Amniotic epithelial cell (primary cell): Measurements from ENCODE around the gene CGAS.
A peak's percentile ranks its signal among the peaks of the same experiment; 100 is the strongest.
"Not testable (repeated sequence)": the region's sequence is repeated elsewhere in the genome, so short reads cannot be mapped to it uniquely, and the experiment has no call there.

Experiments
- DNase-seq: peaks from one replicate; pipeline ENCODE4 v3.0.0-alpha.2; 2010; ENCODE audit warnings: low read depth

Gene CGAS

DNA sequence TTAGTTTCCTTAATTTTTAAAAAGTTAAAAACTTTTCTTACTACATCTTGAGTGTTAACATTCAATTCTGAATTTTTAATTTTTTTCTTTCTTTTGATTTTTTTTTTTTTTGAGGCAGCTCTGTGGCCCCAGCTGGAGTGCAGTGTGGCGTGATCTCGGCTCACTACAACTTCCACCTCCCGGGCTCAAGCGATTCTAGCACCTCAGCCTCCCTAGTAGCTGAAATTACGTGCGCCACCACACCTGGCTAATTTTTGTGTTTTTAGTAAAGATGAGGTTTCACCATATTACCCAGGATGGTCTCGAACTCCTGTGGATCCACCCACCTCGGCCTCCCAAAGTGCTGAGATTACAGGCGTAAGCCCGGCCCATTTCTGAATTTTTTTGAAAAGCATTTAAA lies 56.2 kb downstream of the CGAS start:
- DNase-seq, result no peak

DNA sequence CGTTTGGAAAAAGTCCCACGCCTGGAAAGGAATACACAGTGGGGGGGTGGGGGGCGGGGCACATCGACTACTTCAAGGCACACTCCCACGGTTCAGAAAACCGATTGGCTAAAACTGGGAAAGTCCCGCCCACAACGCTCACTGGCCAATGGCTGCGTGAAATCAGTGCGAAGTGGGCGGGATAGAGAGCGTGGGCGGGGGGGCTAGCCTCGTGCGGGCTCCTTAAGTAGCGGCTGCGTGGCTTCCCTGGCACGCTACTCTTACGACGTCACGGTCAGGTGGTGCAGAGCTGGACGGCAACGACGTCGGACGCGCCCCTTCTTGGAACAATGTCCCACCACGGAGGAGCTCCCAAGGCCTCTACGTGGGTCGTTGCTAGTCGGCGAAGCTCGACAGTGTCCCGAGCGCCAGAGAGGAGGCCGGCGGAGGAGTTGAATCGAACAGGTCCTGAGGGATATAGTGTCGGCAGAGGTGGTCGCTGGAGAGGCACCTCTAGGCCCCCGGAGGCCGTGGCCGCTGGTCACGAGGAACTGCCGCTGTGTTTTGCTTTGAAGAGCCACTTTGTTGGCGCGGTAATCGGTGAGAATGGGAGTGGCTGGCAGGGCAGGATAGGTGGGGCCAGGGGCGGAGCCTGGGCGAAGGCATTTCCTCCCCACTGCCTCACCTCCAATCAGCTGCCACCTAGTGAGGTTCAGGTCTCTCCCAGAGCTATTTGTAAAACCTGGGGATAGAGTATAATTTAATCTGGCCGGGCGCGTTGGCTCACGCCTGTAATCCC lies 57.3 kb downstream of the CGAS start, which contains the start of gene DDX43:
TSS of gene DDX43 (plus strand) at position 252 of the 778 bp plus-strand sequence. CDS start at position 330, 78 bp downstream.
- peak; percentile 93 for DNase-seq

GRCh38 chr6:73393278-73393677 lies 58.8 kb downstream of the CGAS start:
- DNase-seq, result no peak

- not testable (repeated sequence) for DNase-seq
Measured at GRCh38 chr6:73392188-73392587, 59.9 kb downstream of the CGAS start.

GRCh38 chr6:73391675-73392074 lies 60.4 kb downstream of the CGAS start:
- DNase-seq, result no peak

DNA sequence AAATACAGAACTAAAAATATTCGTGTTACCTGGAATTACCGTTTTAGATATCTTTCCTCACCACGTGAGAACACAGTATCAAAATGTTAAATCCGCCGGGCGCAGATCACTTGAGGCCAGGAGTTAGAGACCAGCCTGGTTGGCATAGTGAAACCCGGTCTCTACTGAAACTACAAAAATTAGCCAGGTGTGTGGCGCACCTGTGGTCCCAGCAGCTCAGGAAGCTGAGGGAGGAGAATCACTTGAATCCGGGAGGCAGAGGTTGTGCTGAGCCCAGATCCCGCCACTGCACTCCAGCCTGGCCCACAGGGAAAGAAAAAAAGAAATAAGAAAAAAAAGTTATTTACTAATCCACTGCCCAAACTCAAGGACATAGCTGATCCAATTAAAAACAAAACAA lies 62.2 kb downstream of the CGAS start:
- no peak for DNase-seq

DNA sequence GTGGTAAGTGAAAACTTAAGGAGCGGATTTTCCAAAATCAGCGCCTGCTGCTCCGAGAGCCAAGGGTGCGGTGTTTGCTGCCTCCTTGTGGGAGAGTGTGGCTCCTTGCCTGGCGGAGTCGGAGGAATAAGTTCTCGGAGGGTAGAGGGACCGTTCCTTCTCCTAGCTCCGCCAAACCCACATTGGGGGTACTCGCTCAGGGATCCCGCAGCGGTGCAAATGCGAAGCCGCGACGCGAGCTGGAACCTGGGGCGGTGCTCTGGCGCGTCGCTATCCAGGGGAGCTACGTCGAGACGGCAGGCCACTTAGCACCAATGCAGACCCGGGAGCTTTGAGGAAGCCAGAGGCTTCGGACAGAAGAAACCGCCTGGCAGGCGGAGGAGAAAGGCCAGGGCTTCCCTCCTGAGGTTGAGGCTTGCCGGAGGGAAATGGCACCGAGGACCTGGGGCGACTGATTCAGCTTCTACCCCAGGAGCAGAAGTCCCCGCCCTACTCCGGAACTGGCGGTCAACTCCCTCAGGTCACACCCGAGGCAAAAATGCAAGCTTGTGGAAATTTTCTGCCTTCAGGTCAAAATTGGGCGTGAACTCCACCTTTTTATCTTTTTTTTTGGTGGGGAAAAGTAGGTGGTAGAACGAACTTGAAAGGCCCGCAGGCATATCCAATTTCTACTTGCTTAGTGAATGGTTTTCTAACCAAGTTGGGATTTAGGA lies 63.1 kb downstream of the CGAS start:
- peak; percentile 38 for DNase-seq

GRCh38 chr6:73388433-73388799 lies 63.7 kb downstream of the CGAS start:
- DNase-seq, result no peak

DNA sequence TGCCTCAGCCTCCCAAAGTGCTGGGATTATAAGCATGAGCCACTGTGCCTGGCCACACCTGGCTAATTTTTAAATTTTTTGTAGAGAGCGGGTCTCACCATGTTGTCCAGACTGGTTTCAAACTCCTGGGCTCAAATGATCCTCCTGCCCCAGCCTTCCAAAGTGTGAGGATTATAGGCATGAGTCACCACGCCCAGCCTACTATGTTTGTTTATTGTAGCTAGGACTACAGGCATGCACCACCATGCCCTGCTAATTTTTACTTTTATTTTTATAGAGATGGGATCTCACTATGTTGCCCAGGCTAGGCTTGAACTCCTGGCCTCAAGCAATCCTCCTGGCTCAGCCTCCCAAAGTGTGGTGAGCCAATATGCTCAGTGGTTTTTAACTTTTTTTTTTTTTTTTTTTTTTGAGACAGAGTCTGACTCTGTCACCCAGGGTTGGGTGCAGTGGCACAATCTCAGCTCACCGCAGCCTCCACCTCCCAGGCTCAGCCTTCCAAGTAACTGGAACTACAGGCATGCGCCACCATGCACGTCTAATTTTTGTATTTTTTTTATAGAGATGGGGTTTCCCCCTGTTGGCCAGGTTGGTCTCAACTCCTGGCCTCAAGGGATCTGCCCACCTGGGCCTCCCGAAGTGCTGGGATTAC lies 69.5 kb downstream of the CGAS start:
- no peak for DNase-seq

- DNase-seq, result not testable (repeated sequence)
Measured at GRCh38 chr6:73381531-73381930, 70.6 kb downstream of the CGAS start.

- peak; percentile 8 for DNase-seq
Measured at GRCh38 chr6:73377225-73377624, 74.9 kb downstream of the CGAS start.

DNA sequence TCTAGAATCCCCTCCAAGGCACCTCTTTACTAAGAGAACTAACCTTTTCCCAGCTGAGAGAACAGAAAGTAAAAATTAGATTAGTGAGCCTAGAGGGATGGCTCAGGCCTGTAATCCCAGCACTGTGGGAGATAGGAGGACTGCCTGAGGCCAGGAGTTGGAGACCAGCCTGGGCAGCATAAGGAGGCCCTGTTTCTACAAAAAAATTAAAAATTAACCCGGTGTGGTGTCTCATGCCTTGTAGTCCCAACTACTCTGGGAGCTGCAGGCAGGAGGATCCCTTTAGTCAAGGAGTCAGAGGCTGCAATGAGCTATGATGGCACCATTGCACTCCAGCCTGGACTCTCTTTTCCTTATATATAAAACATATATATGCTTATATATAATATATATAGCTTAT lies 76.9 kb downstream of the CGAS start:
- no peak for DNase-seq
